Loucy (cell line): ENCODE results near the gene DDX39A.

Experiments
- H2AFZ ChIP-seq: fragments of 200-600 bp; sonication (generic); 2 replicates; pipeline ENCODE4 v1.6.0; 2016; ENCODE audit warnings: antibody characterized with exemption, mild to moderate bottlenecking, low read length, moderate library complexity
- H3F3A ChIP-seq: fragments of 200-600 bp; 2 replicates; pipeline ENCODE4 v1.6.0; 2016; ENCODE audit warnings: antibody characterized with exemption, low read depth, mild to moderate bottlenecking
- H3K27me3 ChIP-seq: fragments of 200-600 bp; sonication (generic); 2 replicates; pipeline ENCODE4 v1.6.1; 2014; ENCODE audit warnings: low read length, mild to moderate bottlenecking; ENCODE audit not compliant: insufficient read depth, poor library complexity, severe bottlenecking
- H3K36me3 ChIP-seq: fragments of 200-600 bp; sonication (generic); 2 replicates; pipeline ENCODE4 v1.6.1; 2016; ENCODE audit warnings: low read length; ENCODE audit not compliant: insufficient read depth
- H3K4me1 ChIP-seq: fragments of 200-600 bp; sonication (generic); 2 replicates; pipeline ENCODE4 v1.5.1; 2014; ENCODE audit warnings: low read length, mild to moderate bottlenecking; ENCODE audit not compliant: insufficient read depth, poor library complexity, severe bottlenecking
- H3K4me2 ChIP-seq: fragments of 200-600 bp; sonication (generic); 2 replicates; pipeline ENCODE4 v1.6.0; 2014; ENCODE audit warnings: antibody characterized with exemption, low read length, low read depth, mild to moderate bottlenecking; ENCODE audit not compliant: poor library complexity, severe bottlenecking
- H3K4me3 ChIP-seq: fragments of 200-600 bp; sonication (generic); 2 replicates; pipeline ENCODE4 v1.5.1; 2014; ENCODE audit warnings: low read length, mild to moderate bottlenecking, mixed read lengths; ENCODE audit not compliant: poor library complexity, severe bottlenecking
- H3K79me2 ChIP-seq: fragments of 200-600 bp; sonication (generic); 2 replicates; pipeline ENCODE4 v1.6.1; 2014; ENCODE audit warnings: low read length; ENCODE audit not compliant: insufficient read depth
- H3K9ac ChIP-seq: fragments of 200-600 bp; sonication (generic); 2 replicates; pipeline ENCODE4 v1.6.0; 2014; ENCODE audit warnings: mild to moderate bottlenecking, low read depth, low read length, moderate library complexity; ENCODE audit not compliant: poor library complexity, severe bottlenecking
- H3K9me2 ChIP-seq: fragments of 200-600 bp; sonication (generic); replicated peaks from 2 replicates; pipeline ENCODE4 v1.6.1; 2016; ENCODE audit warnings: low read depth, low read length, mixed read lengths
- H3K9me3 ChIP-seq: fragments of 200-600 bp; sonication (generic); 2 replicates; pipeline ENCODE4 v1.6.1; 2014; ENCODE audit warnings: mild to moderate bottlenecking, antibody characterized with exemption, low read length, low read depth; ENCODE audit not compliant: insufficient read depth
- H4K20me1 ChIP-seq: fragments of 200-600 bp; sonication (generic); 2 replicates; pipeline ENCODE4 v1.6.0; 2014; ENCODE audit warnings: antibody characterized with exemption, low read length, mild to moderate bottlenecking; ENCODE audit not compliant: insufficient read depth, poor library complexity, severe bottlenecking
- EZH2phosphoT487 ChIP-seq: fragments of 200-600 bp; IDR thresholded peaks from 2 replicates; pipeline ENCODE4 v1.6.1; 2018; ENCODE audit warnings: antibody characterized with exemption, mild to moderate bottlenecking, moderate library complexity, borderline replicate concordance
- TF ChIP-seq, protein P1 (sequence below): fragments of 200-600 bp; sonication (generic); conservative IDR thresholded peaks from 2 replicates; pipeline ENCODE4 v1.5.1; 2014; ENCODE audit warnings: mild to moderate bottlenecking, antibody characterized with exemption, low read length

DDX39A gene

DNA sequence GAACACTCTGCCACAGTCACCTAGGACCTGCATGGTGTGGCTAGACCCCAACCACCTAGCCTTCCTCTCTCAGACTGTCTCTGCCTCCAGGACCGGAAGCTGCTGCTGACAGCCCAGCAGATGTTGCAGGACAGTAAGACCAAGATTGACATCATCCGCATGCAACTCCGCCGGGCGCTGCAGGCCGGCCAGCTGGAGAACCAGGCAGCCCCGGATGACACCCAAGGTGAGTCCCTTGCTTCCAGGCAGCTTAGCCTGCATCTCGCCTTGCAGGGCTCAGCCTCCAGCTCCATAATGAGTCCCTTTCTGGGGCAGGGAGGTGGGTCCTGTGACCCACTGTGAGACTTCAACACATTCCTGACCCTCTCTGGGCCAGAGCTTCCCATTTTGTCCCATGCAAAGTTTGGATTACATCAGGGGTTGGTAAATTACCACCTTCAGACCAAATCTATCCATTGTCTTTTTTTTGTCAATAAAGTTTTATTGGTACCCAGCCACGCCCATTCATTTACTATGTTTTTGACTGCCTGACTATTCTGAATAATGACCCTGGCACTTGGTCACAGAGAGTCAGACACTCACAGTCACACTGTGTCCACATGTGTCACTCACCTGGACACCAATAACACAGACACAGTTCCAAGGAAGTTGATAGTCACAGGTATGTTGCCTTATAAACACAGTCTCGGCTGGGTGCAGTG is 27.3 kb upstream of the DDX39A start:
- no peaks in the 10 kb centered on the region for H3K9me3 ChIP-seq
- no peak overlapping the region for H3K4me3 ChIP-seq
- peaks cover 11% of the 10 kb centered on the region for H4K20me1 ChIP-seq
- H2AFZ ChIP-seq = no peak overlapping the region
- H3K9ac ChIP-seq = no peak overlapping the region
- H3K27me3 ChIP-seq = no peaks in the 10 kb centered on the region
- peaks cover 78% of the 10 kb centered on the region; the same call in 1 of the 2 replicates for H3K36me3 ChIP-seq
- peaks cover 9% of the 10 kb centered on the region; the same call in 1 of the 2 replicates for H3K79me2 ChIP-seq
- no peaks in the 10 kb centered on the region for H3K4me1 ChIP-seq
- no peaks in the 10 kb centered on the region for H3F3A ChIP-seq
- no peak overlapping the region for H3K4me2 ChIP-seq
- no peaks in the 10 kb centered on the region for H3K9me2 ChIP-seq
- TF ChIP-seq, protein P1, sequence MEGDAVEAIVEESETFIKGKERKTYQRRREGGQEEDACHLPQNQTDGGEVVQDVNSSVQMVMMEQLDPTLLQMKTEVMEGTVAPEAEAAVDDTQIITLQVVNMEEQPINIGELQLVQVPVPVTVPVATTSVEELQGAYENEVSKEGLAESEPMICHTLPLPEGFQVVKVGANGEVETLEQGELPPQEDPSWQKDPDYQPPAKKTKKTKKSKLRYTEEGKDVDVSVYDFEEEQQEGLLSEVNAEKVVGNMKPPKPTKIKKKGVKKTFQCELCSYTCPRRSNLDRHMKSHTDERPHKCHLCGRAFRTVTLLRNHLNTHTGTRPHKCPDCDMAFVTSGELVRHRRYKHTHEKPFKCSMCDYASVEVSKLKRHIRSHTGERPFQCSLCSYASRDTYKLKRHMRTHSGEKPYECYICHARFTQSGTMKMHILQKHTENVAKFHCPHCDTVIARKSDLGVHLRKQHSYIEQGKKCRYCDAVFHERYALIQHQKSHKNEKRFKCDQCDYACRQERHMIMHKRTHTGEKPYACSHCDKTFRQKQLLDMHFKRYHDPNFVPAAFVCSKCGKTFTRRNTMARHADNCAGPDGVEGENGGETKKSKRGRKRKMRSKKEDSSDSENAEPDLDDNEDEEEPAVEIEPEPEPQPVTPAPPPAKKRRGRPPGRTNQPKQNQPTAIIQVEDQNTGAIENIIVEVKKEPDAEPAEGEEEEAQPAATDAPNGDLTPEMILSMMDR = no peak
- no peak for TF ChIP-seq EZH2phosphoT487

DNA sequence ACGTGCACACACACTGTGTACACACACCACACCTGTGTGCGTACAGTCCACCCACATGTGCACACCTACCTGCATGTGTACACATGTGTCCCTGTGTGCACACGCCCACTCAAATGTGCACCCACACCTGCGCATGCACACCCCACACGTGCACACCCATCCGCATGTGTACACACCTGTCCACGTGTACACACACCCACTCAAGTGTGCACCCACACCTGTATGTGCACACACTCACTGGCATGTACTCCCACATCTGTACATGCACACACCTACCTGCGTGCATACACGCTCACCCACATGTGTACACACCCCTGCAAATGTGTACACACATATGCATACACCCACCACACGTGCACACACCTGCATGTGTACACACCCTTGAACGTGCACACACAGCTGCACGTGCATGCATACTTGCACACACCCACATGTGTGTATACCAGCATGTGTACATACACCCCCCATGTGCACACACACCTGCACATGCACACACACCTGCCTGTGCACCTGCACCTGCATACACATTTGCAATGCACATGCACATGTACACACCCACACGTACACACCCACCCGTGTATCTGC is 24.6 kb upstream of the DDX39A start:
- Histone ChIP-seq H4K20me1 (peaks cover 5% of the 10 kb centered on the region), H2AFZ (no peak overlapping the region), H3K9me2 (no peaks in the 10 kb centered on the region), H3K4me1 (peaks cover 20% of the 10 kb centered on the region), H3F3A (no peaks in the 10 kb centered on the region), H3K4me2 (no peak overlapping the region), H3K36me3 (peaks cover 56% of the 10 kb centered on the region; the same call in 1 of the 2 replicates), H3K27me3 (no peaks in the 10 kb centered on the region), H3K9me3 (no peaks in the 10 kb centered on the region), H3K9ac (no peak overlapping the region), H3K79me2 (peaks cover 31% of the 10 kb centered on the region), H3K4me3 (no peak overlapping the region)
- TF ChIP-seq EZH2phosphoT487 = no peak
- TF ChIP-seq, protein P1 = no peak

DNA sequence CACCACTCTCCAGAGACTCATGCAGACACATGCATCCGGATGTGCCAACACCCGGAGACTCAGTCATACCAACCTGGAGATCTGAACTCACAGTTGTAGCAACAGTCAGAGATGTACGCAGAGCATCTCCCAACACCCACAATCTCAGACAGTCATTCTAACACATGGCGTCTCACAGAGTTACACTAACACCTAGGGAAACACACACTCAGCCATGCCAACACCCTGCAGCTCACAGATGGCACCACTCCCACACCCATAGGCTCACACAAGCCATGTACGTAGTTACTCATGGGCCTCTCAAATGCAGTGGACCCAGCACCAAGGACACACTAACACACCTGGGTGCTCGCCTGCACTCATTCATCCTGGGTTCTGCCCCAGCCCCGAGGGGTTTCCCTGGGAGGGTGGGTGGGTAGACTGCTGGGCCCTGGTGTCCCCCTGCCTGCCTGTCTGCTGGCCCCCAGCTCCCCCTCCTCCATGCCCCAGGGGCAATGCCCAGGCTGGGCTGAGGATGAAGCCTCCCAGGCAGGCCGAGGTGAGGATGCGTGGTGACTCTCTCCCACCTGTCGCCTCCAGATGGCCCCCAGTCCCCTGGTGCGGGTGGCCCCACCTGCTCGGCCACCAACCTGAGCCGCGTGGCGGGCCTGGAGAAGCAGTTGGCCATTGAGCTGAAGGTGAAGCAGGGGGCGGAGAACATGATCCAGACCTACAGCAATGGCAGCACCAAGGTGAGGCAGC is 23.9 kb upstream of the DDX39A start:
- Histone ChIP-seq H3K36me3 (peaks cover 49% of the 10 kb centered on the region; the same call in 1 of the 2 replicates), H3K9me3 (no peaks in the 10 kb centered on the region), H3K27me3 (no peaks in the 10 kb centered on the region), H2AFZ (no peak overlapping the region), H3F3A (no peaks in the 10 kb centered on the region), H3K79me2 (peaks cover 38% of the 10 kb centered on the region), H3K4me3 (no peak overlapping the region), H3K4me1 (peaks cover 22% of the 10 kb centered on the region), H3K4me2 (no peak overlapping the region), H3K9me2 (no peaks in the 10 kb centered on the region), H4K20me1 (peaks cover 5% of the 10 kb centered on the region), H3K9ac (no peak overlapping the region)
- TF ChIP-seq EZH2phosphoT487 = no peak
- TF ChIP-seq, protein P1 = no peak
